ENCODE measurements around the gene CNST.

The CNST gene, protein sequence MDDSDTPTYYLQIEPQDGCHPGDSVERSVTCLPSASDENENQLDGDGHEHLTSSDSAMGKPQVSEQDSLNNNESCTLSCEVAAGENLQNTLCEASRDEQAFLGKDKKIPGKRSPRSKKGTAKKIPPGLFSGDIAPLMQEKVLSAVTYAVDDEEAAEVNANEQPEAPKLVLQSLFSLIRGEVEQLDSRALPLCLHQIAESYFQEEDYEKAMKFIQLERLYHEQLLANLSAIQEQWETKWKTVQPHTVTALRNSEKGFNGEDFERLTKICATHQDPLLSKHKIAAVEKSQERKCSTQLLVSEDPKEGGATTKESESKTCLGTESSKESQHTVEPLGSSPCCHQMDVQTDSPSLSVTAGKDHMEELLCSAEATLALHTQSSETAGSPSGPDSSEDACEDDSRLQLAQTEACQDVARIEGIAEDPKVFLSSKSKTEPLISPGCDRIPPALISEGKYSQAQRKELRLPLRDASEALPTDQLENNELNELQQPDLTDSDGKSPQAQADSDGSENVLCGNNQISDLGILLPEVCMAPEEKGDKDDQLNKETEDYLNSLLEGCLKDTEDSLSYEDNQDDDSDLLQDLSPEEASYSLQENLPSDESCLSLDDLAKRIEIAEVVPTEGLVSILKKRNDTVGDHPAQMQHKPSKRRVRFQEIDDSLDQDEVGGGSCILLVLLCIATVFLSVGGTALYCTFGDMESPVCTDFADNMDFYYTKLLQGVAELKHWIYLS

DNA sequence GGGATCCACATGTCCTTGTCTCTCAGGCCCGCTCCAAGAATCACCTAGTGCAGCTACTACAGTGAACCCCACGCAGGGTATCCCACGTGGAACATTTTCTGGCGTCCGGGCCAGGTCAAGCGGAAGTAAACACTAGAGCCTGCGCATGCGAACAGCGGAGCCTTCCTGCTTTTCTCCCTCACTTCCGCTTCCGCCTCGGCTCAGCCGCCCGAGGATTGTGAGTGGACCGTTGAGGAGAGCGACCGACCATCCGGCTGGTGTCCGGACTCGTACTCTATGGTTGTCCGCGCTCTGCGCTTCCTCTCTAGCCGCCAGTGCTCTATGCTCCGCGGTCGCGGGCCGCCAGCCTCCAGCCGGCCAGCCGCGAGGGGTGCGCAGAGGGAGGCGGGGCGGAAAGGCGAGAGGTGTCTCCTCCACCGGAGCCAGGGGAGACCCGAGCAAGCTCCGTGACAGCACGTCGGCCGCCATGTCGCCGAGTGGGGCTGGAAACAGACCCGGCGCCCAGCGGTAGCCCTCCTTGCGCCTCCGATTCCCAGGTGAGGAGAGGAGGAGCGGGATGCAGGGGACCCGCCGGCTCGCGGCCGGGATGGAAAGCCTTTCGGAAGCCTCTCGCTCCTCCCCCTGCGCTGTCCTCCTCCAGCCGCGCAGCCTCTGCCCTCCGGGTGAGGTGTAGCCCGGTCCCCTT lies at the start of gene CNST, which contains the start of gene TFB2M:
Gene CNST, plus strand, starts transcription at position 329 of the 685 bp plus-strand sequence. CDS start 25,107 bp downstream, outside the sequence.
Gene TFB2M, minus strand, starts transcription at position 134 of the 685 bp plus-strand sequence. Its CDS starts 123 bp downstream, at position 11.
- peak; percentile 95 for DNase-seq

DNA sequence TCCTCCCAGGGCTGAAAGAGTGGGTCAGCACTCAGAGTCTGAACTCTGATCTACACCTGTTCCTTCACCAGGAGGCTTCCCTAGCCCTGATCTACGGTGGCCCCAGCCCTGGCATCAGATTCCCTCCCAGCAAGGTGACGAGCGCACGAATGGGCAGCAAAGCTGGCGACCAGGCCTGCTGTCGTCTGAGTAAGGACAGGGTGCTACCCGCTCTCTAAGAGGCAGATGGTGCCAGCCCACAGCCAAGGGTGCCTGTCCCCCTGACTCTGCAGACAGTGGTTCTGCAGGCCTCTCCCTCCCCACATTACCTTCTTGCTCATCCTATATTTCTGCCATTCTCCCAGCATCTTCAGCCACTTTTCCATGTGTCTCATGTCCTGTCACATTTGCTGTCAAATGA lies 48.9 kb upstream of the CNST start:
- no peak for DNase-seq

DNA sequence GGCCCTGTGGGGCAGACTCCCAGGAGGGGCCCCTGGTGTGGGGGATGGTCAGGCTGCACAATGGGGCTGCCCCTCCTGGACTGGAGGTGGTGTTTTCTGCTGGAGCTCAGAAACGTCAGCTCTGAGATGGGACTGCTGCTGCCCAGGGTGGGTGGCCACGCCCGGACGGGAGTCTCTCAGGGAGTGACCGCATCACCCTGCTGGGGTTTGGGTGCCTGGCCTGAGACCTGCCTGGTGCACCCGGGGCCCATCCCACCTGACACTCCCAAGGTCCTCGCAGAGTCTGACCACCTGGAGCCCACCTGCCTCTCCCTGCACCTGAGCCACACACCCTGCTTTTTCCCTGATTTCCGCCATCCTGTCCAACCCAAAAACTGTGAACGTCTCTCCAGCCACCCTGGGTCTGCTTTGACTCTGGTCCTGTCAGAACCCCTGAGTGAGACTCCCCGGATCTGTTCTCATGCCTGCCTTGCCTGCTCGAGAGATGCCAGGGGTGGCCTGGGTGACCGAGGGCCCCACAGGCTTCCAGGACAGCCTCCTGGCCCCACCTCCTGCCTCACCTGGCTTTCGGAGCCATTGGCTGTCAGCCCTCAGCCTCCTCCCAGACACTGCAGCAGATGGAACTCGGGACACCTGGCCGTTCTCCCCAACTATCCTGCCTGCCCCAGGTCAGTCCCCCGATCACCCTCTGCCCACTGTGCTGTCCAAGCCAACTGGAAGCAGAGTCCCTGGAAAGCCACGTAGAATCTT lies 47.6 kb upstream of the CNST start:
- DNase-seq: no peak

DNA sequence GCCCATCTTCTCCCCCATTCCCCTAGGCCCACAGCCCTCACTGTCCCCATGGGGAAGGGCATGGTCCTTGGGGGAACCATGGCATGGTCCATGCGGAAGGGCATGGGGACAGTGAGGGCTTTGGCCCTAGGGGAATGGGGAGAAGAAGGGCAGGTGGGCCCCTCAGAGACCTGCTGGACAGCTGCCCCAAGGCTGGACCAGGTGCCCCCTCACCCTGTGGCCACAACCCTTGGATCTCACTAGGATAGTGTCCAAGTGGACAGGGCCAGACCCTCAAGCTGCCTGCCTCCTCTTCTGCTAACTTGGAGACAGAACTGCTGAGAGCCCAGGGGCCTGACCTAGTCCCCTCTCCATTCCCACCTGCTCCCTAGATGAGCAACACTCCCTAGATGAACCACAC lies 46.7 kb upstream of the CNST start:
- DNase-seq: no peak

DNA sequence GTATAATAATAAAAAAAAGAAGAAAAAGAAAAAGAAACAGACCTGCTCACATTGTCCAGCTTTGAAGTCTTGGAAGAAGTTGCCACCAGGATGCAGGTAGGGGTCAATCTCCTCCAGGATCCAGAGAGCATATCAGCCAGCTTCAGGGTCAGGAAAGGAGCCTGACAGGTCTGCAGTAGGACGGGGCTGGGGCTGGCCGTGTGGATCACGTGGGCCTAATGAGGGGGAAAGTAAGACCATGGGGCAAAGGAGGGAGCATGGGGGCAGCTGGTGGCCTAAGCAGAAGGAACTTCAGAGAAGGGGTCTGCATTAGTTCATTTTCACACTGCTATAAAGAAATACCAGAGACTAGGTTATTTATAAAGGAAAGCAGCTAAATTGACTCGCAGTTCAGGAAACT lies 39.9 kb upstream of the CNST start:
- no peak for DNase-seq

DNA sequence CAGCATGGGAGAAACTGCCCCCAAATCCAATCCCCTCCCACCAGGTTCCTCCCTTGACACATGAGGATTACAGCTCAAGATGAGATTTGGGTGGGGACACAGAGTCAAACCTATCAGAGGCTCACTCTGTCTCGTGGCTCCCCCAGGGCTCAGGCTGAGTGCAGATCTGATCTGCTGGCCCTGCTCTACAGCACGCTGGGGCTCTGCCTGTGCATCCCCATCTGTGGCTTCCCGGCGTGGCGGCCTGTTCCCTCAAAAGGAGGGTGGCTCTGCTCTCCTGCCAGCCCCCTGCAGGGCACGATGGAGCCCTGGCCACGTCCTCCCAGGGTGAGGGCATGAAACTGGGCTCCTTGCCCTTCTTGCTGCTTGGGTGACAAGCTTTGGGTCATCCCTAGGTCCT lies 39.3 kb upstream of the CNST start:
- DNase-seq: no peak

DNA sequence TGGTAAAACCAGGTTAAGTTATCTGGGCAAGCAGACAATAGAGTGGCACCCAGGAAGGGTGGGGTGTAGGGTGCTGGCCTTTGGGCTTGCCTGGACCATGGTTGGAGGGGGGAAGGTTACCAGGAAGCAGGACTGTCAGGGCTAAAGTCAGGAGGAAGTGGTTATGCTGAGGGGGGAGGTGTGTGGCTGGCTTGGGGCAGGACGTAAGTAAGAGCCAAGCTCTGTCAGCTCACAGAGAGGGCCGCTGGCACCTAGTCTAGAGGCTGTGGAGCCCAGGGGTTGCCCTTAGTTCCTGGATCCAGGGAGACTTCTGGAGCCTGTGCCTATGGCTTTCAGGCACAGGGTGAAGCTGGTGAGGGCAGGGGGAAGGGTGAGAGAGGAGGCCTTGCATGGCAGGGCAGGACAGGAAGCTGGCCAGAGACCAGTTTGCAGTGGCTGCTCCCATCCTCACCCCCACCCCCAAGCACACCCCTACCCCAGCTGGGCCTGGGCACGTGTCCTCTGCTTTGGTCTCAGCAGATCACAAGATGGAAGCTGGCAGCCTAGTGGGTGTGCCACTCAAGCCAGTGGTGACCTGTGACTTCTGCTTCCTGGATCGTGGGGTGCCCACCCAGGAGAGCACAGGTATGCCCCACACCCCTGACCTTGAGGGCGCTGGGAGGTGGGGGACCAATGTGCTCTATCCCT lies 38.7 kb upstream of the CNST start:
- DNase-seq: peak; percentile 40

DNA sequence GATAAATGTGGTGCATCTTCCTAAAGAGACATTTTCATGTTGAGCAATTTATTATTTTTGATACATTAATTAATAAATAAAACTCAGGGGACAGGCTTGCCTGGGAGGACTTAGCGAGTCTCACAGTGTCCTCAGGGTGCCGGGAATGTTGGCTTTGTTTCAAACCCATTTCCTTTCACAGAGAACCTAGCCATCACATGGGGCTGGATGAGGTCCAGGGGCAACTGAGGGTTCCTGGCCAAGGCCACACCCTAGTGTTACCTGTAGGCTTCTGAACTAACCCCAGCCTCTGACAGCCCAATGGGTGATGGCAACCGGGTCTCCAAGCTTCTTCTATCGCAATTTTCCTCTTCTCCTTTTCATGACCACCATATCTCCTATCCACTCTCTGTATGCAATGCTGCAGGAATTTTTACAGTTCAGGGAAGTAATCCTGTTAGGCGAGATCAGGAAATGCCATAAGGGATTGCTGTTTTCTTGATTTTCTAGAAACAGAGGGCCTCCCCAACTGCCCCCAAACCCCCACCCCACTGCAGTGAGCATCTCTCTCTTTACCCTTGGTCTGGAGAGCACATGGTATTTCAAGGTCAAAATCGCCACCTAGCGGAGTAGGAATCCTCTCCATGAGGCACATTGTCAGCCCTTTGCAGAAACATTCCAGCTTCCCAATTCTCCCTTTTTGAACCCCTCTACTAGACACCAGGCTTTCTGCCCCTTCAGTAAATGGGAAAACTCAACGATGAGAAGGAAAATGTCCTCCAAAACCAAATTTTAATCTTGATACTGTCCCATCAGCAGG lies 37.1 kb upstream of the CNST start:
- no peak for DNase-seq

DNA sequence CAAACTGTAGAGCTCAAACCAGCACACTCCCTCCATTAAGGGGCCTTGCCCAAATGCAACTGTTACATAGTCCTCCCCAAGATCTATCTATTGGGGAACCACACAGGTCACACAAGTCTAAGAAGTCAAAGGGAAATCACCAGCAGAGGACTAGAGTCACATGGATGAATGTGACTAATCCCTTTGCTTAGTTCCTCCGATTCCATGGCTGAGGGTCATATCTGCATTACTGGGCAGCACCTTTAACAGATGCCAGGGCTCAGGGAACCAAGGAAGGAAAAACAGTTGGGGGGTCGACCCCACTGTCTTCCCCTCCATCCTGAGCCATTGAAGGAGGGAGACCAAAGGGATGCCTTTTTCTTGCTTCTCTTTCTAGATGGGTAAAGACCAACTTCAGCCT lies 35.8 kb upstream of the CNST start:
- no peak for DNase-seq

DNA sequence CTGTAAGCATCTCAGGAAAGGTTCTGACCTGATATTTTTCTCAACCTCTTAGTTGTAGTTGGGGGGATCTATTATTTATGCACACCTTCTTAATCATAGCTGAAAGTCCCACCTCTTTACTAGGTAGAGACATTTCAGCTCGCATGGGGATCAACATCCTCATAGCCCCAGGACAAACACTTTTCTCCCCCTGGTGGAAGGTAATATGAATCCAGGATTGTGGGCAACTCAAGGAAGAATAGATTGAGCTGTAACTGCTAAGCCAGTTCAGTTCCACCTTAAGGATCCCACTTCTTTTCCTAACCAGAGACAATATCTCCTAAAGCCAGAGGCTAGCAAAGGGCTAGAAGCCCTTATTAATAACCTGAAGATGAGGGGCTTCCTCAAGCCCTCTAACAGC lies 33.7 kb upstream of the CNST start:
- no peak for DNase-seq

DNA sequence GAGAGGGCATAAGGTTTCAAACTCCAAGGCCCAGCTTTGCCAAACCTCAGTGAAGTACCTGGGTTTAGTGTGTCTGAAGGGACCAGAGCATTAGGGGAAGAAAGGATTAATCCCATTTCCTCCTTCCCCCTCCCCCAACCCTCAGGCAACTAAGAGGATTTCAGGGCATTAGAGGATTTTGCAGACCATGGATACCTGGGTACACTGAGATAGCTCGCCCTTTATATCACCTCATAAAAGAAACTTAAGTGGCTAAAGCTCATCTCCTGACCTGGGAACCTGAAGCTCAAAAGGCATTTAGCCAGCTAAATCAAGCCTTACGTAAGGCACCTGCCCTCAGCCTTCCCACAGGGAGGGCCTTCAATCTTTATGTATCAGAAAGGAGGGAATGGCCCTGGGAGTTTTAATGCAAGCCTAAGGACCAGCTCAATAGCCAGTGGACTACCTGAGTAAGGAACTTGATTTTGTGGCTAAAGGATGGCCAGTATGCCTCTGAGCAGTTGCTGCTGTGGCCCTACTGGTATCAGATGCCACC lies 32.8 kb upstream of the CNST start:
- DNase-seq: no peak

DNA sequence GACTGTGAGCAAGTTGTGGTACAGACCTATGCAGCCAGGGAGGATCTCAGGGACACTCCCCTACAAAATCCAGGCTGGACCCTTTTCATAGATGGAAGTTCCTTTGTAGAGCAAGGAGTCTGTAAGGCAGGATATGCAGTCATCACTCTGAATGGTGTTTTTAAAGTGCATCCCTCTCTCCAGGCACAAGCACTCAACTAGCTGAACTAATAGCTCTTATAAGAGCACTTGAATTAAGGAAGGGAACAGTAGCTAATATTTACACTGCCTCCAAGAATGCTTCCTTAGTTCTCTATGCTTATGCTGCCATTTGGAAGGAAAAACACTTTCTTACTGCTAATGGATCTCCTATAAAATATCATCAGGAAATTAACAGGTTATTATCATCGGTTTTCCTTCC lies 32.1 kb upstream of the CNST start:
- no peak for DNase-seq

DNA sequence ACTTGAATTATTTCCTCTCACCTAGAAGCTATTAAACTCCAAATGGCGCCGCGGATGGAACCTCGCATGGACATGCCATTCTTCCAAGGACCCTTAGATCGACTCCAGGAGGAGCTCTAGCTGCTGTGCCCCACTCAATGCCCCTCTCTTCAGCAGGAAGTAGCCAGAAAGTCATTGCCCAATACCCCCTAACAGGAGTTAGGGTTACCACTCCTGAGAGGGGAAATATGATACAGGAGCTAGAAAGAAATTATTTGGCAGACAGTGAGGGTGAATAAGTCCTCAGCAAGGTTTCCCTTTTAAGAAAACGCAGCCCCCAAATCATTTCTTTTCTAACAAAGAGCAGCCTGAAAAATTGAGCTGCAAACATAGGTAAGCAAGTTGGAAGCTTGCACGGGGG lies 28.8 kb upstream of the CNST start:
- DNase-seq: no peak

DNA sequence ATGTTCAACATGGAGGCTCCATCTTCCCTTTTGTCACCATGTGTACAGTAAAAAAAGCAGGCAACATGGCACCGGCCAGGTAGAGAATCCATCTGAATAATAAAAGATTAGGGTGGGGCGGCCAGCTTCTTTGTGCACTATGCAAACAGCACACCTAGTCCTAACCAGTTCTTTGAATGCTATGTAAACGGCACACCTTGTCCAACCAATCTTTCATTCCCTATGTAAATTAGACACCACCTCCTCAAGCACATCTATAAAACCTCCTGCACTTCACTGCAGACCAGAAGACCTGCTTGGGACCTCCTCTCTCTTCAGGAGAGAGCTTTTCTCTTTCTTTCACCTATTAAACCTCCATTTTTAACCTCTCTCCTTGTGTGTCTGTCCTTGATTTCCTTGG lies 28.4 kb upstream of the CNST start:
- no peak for DNase-seq

DNA sequence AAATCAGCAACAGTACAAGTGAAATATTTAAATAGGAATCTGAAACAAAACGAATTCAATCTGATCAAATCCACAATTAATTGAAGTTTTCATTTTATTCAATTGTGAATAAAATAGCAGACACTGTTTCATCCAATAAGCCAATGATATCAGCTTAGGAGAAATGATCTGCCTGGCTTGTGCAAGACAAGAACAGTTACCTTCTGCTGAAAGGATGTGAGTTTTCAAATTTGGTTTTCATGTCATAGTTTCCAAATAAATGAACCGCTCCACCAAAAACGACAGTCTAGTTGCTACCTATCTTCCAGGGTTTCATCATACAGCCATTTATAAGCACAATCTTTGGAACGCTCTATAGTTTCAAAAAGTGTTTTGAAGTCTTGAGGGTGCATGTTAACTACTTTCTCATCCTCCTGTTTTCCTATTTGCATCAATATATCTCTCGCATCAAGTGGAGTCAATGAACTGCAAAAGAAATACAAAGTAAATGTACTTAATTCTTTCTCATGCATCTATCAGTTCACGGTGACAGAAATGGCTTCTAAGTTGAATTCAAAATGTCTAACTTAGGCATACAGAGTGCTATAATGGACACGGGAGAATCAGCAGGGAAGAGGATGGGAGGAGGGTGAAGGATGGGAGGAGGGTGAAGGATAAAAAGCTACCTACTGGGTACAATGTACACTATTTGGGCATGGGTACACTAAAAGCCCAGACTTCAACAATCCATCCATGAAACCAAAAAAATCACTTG lies 25.3 kb upstream of the CNST start:
- no peak for DNase-seq

DNA sequence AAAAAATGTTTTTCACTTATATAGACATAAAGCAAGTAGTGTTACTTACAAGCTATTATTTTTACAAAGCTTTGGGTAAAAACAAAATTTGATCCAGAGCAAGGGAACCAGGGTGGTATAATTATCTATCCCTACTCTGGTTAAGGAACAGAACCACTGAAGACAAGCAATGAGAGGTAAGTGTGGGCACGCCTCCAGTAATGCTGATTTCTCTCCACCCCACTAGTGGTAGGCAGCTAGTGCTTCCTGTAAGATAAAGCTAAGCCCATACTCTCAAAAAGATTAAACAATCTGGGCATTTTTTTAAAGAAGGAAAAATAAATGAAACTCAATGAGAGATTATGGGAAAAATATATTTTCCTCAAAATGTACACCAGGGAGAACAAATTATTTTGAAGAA lies 22.3 kb upstream of the CNST start:
- DNase-seq: no peak

DNA sequence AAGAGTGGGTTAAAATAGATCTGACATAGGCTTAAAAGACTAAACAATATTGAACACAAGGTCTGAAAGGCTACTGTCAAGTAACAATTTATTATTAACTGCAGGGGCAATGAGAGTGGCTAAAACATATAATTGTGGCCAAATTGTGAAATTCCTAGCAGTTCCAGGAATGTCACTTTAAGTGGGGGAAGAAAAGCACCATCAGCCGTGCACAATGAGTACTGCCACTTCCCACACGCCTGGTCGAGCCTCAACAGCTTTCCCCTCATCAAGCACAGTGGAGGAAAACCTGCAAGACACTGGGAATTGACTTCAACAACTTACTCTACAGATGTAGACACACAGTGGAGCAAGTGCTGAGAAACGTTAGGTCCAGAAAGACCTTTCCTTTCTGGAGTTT lies 16.6 kb upstream of the CNST start:
- DNase-seq: no peak

DNA sequence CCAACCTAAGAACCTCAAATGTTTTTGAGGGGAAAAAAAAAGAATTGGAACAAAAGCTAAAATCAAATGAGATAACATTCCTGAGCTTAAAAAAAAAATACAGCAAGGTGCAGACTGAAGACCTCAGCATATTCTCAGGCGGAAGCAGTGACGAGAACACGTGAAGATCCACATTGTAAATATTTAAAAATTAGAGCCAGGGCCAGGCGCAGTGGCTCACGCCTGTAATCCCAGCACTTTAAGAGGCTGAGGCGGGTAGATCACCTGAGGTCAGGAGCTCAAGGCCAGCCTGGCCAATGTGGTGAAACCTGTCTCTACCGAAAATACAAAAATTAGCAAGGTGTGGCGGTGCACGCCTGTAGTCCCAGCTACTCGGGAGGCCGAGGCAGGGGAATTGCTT lies 15.9 kb upstream of the CNST start:
- DNase-seq: no peak

DNA sequence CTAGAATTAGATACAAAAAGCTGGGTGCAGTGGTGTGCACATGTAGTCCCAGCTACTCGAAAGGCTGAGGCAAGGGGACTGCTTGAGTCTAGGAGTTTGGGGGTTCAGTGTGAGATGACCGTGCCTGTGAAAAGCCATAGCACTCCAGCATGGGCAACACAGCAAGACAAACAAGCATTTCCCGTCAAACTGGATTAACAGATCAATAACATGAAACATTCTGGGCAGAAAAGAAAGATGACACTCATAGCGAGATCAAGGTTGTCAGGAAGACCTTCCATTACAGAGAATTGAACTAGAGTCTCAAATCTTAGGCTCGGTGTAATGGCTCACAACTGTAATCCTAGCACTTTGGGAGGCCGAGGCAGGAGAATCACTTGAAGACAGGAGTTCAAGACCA lies 14.1 kb upstream of the CNST start:
- no peak for DNase-seq

DNA sequence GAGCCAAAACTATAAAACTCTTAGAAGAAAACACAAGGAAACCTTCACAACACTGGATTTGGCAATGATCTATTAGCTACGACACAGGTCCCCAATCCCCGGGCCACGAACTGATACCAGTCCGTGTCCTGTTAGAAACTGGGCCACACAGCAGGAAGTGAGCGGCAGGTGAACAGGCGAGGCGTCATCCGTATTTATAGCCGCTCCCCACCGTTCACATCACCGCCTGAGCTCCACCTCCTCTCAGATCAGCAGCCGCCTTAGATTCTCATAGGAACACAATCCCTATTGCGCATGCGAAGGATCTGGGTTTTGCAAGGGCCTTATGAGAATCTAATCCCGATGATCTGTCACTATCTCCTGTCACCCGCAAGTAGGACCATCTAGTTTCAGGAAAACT lies 12.1 kb upstream of the CNST start:
- no peak for DNase-seq

DNA sequence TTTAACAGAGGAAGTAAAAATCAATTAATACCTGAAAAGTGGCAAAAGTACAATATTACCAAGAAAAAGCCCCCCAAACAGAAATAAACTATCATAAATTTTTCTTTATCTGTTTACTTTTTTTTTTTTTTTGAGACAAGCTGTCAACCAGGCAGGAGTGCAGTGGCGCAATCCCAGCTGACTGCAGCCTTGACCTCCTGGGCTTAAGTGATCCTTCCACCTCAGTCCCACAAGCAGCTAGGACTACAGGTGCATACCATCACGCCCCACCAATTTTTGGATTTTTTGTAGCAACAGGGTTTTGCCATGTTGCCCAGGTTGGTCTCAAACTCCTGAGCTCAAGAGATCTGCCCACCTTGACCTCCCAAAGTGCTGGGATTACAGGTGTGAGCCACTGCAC lies 8.2 kb upstream of the CNST start:
- DNase-seq: no peak
